Activated naive CD8-positive, alpha-beta T cell treated with anti-CD3 and anti-CD28 coated beads, Interleukin-2, amount 50 U/mL, for 16 hours (primary cell): ENCODE data around the gene VIM.

Experiments
- DNase-seq: peaks from one replicate; pipeline ENCODE4 v3.0.0-alpha.2; 2020; ENCODE audit warnings: low read depth, low spot score

Gene VIM

GRCh38 chr10:17228091-17229015 is at the start of gene VIM:
TSS of gene VIM (plus strand) at chr10:17228241. CDS start at chr10:17229423, 1,182 bp downstream.
- DNase-seq: peak; percentile 70

GRCh38 chr10:17179002-17179401 is 49.0 kb upstream of the VIM start:
- no peak for DNase-seq

GRCh38 chr10:17181110-17181509 is 46.9 kb upstream of the VIM start:
- DNase-seq: no peak

GRCh38 chr10:17181751-17182150 is 46.3 kb upstream of the VIM start:
- DNase-seq: no peak

GRCh38 chr10:17183110-17183509 is 44.9 kb upstream of the VIM start:
- no peak for DNase-seq

GRCh38 chr10:17185873-17186272 is 42.2 kb upstream of the VIM start:
- no peak for DNase-seq

GRCh38 chr10:17188644-17189172 is 39.3 kb upstream of the VIM start:
- DNase-seq: no peak

- DNase-seq: no peak
Observed at GRCh38 chr10:17190602-17191001, 37.4 kb upstream of the VIM start.

GRCh38 chr10:17195083-17195482 is 33.0 kb upstream of the VIM start:
- DNase-seq: no peak

GRCh38 chr10:17196045-17196444 is 32.0 kb upstream of the VIM start:
- DNase-seq: no peak

GRCh38 chr10:17196573-17196972 is 31.5 kb upstream of the VIM start:
- no peak for DNase-seq

GRCh38 chr10:17199351-17199804 is 28.7 kb upstream of the VIM start:
- DNase-seq: no peak

- no peak for DNase-seq
Observed at GRCh38 chr10:17200001-17200911, 27.8 kb upstream of the VIM start.

- DNase-seq: peak; percentile 50
Observed at GRCh38 chr10:17200912-17201793, 26.9 kb upstream of the VIM start, which contains the start of gene TRDMT1. TSS of gene TRDMT1 (minus strand) at chr10:17201672. CDS start at chr10:17201634, 38 bp downstream.

GRCh38 chr10:17201794-17202116 is 26.3 kb upstream of the VIM start:
- DNase-seq: no peak

GRCh38 chr10:17202506-17202905 is 25.5 kb upstream of the VIM start:
- no peak for DNase-seq

GRCh38 chr10:17202999-17203398 is 25.0 kb upstream of the VIM start:
- DNase-seq: no peak

GRCh38 chr10:17203416-17203815 is 24.6 kb upstream of the VIM start:
- no peak for DNase-seq

GRCh38 chr10:17206210-17206709 is 21.8 kb upstream of the VIM start:
- no peak for DNase-seq

- DNase-seq: no peak
Observed at GRCh38 chr10:17208476-17208875, 19.6 kb upstream of the VIM start.

- no peak for DNase-seq
Observed at GRCh38 chr10:17209302-17209701, 18.7 kb upstream of the VIM start.
